ENCODE measurements around the gene TNS3.
"Not testable (repeated sequence)": the region's sequence is repeated elsewhere in the genome, so short reads cannot be mapped to it uniquely, and the experiment has no call there.

TNS3 gene

GRCh38 chr7:47581804-47582763 is at the start of gene TNS3:
TNS3 (minus strand) TSS chr7:47582111; CDS start chr7:47439636, 142,475 bp downstream.
- no peak for DNase-seq (ENCODE audit: low read depth)

- no peak for DNase-seq (ENCODE audit: low read depth)
These were observed 49.8 kb upstream of the TNS3 start for GRCh38 chr7:47631711-47632110.

- no peak for DNase-seq (ENCODE audit: low read depth)
These were observed 45.8 kb upstream of the TNS3 start for GRCh38 chr7:47627580-47628283.

- DNase-seq (ENCODE audit: low read depth) = no peak
These were observed 44.2 kb upstream of the TNS3 start for GRCh38 chr7:47625861-47626715.

GRCh38 chr7:47624689-47625088 is 42.8 kb upstream of the TNS3 start:
- no peak for DNase-seq (ENCODE audit: low read depth)

GRCh38 chr7:47622946-47623640 is 41.2 kb upstream of the TNS3 start:
- DNase-seq (ENCODE audit: low read depth) = no peak

- no peak for DNase-seq (ENCODE audit: low read depth)
These were observed 40.7 kb upstream of the TNS3 start for GRCh38 chr7:47622586-47622945.

GRCh38 chr7:47621979-47622561 is 40.2 kb upstream of the TNS3 start:
- DNase-seq (ENCODE audit: low read depth) = no peak

GRCh38 chr7:47621347-47621746 is 39.4 kb upstream of the TNS3 start:
- no peak for DNase-seq (ENCODE audit: low read depth)

- DNase-seq (ENCODE audit: low read depth) = no peak
These were observed 37.9 kb upstream of the TNS3 start for GRCh38 chr7:47619806-47620205.

GRCh38 chr7:47617131-47617530 is 35.2 kb upstream of the TNS3 start:
- DNase-seq (ENCODE audit: low read depth) = no peak

GRCh38 chr7:47614450-47614849 is 32.5 kb upstream of the TNS3 start:
- DNase-seq (ENCODE audit: low read depth) = no peak

GRCh38 chr7:47611045-47611511 is 29.2 kb upstream of the TNS3 start:
- no peak for DNase-seq (ENCODE audit: low read depth)

- no peak for DNase-seq (ENCODE audit: low read depth)
These were observed 28.7 kb upstream of the TNS3 start for GRCh38 chr7:47610506-47611044.

GRCh38 chr7:47609803-47610452 is 28.0 kb upstream of the TNS3 start:
- no peak for DNase-seq (ENCODE audit: low read depth)

GRCh38 chr7:47606593-47607046 is 24.7 kb upstream of the TNS3 start:
- DNase-seq (ENCODE audit: low read depth) = not testable (repeated sequence)

- no peak for DNase-seq (ENCODE audit: low read depth)
These were observed 24.1 kb upstream of the TNS3 start for GRCh38 chr7:47605816-47606575.

- DNase-seq (ENCODE audit: low read depth) = no peak
These were observed 22.6 kb upstream of the TNS3 start for GRCh38 chr7:47604496-47604890.

- not testable (repeated sequence) for DNase-seq (ENCODE audit: low read depth)
These were observed 21.8 kb upstream of the TNS3 start for GRCh38 chr7:47603514-47604255.

All from stimulated activated CD4-positive, alpha-beta T cell treated with anti-CD3 and anti-CD28 coated beads, Interleukin-2, amount 100 ng/mL, for 4 hours (primary cell).